Measurements from ENCODE around the gene SPOPL. TPM values are rescaled to one million over a fixed set of nuclear protein-coding genes. Genes with fewer than 3 reads are reported as not detected.

SPOPL gene
- total and polyA plus RNA-seq, 10 of the 15 experiments (the other 5 are each of a cell fraction or from before 2014, with no cell fraction given): 4.0 to 25.0 (median 11.5) TPM

DNA sequence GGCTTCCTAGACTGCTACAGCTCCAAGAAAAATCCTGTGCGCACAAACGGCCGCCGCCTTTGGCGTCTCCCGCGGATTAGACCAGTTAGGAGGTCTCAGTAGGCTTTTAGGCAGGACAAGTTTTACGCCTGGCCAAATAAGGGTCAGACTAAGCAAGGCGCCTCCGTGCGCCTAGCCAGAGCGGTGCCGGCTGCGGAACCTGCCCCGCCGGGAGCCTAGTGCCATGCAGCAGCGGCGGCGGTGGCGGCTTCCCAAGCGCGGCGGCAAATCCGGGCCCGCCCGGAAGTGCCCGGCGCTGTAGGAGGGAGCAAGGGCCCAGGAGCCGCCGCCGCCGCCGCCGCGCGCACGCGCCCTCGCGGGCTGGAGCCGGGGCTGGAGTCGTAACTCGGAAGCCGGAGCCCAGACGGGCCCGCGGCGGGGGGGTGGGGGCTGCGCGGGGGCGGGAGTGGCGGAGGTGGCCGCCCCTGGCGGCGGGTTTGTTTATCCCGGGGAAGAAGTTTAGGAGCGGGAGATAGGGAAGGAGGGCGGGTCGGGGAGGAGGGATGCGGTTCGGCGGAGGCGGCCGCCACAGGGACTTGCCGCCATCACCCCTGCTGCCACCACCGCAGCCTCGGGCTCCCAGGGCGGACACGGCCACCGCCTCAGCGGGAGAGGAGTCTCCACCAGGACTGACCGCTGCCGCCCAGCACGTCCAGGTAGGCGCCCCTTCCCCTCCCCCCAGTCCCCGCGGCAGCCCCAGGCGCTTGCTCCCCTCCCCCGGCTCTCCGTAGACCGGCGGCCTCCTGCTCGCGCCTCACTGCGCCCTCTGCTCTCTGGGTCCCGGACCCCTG is at the start of gene SPOPL (continued):
- no peak for TF ChIP-seq TCF7 (IDR thresholded peaks at IDR 0.05; ENCODE audit: borderline replicate concordance)
- TF ChIP-seq TBL1XR1 (IDR thresholded peaks at IDR 0.05; ENCODE audit: low read depth, low read length): no peak
- no peak for TF ChIP-seq ZBED1 (IDR thresholded peaks at IDR 0.05; ENCODE audit: borderline replicate concordance)
- TF ChIP-seq STAT1 (conservative IDR thresholded peaks at IDR 0.05): 0 out of 2 replicates have a peak, but pooled peaks have one; percentile 67
- TF ChIP-seq ATF7 (IDR thresholded peaks at IDR 0.05; ENCODE audit: low read depth): no peak
- TF ChIP-seq CBFB (IDR thresholded peaks at IDR 0.05; ENCODE audit: low read depth): peak; percentile 34; the same call in 1 of the 2 replicates
- TF ChIP-seq, protein P1, sequence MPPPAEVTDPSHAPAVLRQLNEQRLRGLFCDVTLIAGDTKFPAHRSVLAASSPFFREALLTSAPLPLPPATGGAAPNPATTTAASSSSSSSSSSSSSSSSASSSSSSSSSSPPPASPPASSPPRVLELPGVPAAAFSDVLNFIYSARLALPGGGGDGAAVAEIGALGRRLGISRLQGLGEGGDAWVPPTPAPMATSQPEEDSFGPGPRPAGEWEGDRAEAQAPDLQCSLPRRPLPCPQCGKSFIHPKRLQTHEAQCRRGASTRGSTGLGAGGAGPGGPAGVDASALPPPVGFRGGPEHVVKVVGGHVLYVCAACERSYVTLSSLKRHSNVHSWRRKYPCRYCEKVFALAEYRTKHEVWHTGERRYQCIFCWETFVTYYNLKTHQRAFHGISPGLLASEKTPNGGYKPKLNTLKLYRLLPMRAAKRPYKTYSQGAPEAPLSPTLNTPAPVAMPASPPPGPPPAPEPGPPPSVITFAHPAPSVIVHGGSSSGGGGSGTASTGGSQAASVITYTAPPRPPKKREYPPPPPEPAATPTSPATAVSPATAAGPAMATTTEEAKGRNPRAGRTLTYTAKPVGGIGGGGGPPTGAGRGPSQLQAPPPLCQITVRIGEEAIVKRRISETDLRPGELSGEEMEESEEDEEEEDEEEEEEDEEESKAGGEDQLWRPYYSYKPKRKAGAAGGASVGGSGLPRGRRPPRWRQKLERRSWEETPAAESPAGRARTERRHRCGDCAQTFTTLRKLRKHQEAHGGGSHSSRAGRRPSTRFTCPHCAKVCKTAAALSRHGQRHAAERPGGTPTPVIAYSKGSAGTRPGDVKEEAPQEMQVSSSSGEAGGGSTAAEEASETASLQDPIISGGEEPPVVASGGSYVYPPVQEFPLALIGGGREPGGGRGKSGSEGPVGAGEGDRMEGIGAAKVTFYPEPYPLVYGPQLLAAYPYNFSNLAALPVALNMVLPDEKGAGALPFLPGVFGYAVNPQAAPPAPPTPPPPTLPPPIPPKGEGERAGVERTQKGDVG (CRISPR knock-in tag; IDR thresholded peaks at IDR 0.05): no peak
- TF ChIP-seq IKZF1 (conservative IDR thresholded peaks at IDR 0.05): peak; percentile 89
- TF ChIP-seq GATAD2B (conservative IDR thresholded peaks at IDR 0.05; ENCODE audit: low read depth): peak; percentile 92
- no peak for TF ChIP-seq HDAC2 (IDR thresholded peaks at IDR 0.05)
- no peak for TF ChIP-seq RBBP5 (conservative IDR thresholded peaks at IDR 0.05)
- TF ChIP-seq, protein P2, sequence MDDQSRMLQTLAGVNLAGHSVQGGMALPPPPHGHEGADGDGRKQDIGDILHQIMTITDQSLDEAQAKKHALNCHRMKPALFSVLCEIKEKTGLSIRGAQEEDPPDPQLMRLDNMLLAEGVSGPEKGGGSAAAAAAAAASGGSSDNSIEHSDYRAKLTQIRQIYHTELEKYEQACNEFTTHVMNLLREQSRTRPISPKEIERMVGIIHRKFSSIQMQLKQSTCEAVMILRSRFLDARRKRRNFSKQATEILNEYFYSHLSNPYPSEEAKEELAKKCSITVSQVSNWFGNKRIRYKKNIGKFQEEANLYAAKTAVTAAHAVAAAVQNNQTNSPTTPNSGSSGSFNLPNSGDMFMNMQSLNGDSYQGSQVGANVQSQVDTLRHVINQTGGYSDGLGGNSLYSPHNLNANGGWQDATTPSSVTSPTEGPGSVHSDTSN (IDR thresholded peaks at IDR 0.05; ENCODE audit: insufficient replicate concordance, low read depth, low read length): no peak
- no peak for TF ChIP-seq NFXL1 (IDR thresholded peaks at IDR 0.05; ENCODE audit: borderline replicate concordance)
- TF ChIP-seq, protein P3, sequence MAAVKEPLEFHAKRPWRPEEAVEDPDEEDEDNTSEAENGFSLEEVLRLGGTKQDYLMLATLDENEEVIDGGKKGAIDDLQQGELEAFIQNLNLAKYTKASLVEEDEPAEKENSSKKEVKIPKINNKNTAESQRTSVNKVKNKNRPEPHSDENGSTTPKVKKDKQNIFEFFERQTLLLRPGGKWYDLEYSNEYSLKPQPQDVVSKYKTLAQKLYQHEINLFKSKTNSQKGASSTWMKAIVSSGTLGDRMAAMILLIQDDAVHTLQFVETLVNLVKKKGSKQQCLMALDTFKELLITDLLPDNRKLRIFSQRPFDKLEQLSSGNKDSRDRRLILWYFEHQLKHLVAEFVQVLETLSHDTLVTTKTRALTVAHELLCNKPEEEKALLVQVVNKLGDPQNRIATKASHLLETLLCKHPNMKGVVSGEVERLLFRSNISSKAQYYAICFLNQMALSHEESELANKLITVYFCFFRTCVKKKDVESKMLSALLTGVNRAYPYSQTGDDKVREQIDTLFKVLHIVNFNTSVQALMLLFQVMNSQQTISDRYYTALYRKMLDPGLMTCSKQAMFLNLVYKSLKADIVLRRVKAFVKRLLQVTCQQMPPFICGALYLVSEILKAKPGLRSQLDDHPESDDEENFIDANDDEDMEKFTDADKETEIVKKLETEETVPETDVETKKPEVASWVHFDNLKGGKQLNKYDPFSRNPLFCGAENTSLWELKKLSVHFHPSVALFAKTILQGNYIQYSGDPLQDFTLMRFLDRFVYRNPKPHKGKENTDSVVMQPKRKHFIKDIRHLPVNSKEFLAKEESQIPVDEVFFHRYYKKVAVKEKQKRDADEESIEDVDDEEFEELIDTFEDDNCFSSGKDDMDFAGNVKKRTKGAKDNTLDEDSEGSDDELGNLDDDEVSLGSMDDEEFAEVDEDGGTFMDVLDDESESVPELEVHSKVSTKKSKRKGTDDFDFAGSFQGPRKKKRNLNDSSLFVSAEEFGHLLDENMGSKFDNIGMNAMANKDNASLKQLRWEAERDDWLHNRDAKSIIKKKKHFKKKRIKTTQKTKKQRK (IDR thresholded peaks at IDR 0.05; ENCODE audit: low read depth, low read length): no peak
- TF ChIP-seq, protein P4, sequence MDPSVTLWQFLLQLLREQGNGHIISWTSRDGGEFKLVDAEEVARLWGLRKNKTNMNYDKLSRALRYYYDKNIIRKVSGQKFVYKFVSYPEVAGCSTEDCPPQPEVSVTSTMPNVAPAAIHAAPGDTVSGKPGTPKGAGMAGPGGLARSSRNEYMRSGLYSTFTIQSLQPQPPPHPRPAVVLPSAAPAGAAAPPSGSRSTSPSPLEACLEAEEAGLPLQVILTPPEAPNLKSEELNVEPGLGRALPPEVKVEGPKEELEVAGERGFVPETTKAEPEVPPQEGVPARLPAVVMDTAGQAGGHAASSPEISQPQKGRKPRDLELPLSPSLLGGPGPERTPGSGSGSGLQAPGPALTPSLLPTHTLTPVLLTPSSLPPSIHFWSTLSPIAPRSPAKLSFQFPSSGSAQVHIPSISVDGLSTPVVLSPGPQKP (IDR thresholded peaks at IDR 0.05; ENCODE audit: low read depth, low read length): peak; percentile 64
- TF ChIP-seq HCFC1 (IDR thresholded peaks at IDR 0.05; ENCODE audit: low read length): peak; percentile 22; the same call in 1 of the 2 replicates
- TF ChIP-seq, protein P5, sequence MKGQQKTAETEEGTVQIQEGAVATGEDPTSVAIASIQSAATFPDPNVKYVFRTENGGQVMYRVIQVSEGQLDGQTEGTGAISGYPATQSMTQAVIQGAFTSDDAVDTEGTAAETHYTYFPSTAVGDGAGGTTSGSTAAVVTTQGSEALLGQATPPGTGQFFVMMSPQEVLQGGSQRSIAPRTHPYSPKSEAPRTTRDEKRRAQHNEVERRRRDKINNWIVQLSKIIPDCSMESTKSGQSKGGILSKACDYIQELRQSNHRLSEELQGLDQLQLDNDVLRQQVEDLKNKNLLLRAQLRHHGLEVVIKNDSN (IDR thresholded peaks at IDR 0.05; ENCODE audit: borderline replicate concordance, extremely low read length, insufficient read depth, low read depth, low read length): no peak
- TF ChIP-seq MTA3 (IDR thresholded peaks at IDR 0.05; ENCODE audit: borderline replicate concordance, low read length): no peak
- no peak for TF ChIP-seq STAT3 (IDR thresholded peaks at IDR 0.05; ENCODE audit: low read depth, low read length)
